Neural cell (in vitro differentiated cells): ENCODE results near the gene DGKZ. TPM values are rescaled to one million over a fixed set of nuclear protein-coding genes. Genes with fewer than 3 reads are reported as not detected.

Experiments
- H2AFZ ChIP-seq: fragments of 200-600, 300-800 bp; sonication (generic), shearing (Covaris generic); 2 replicates; pipeline ENCODE4 v1.6.0; 2014; ENCODE audit warnings: low read depth, mild to moderate bottlenecking, antibody characterized with exemption, low read length, moderate library complexity
- H3F3A ChIP-seq: fragments of 200-600 bp; shearing (Covaris generic); 2 replicates; pipeline ENCODE4 v1.6.1; 2016; ENCODE audit warnings: mild to moderate bottlenecking, moderate library complexity, mixed read lengths, antibody characterized with exemption, low read length; ENCODE audit not compliant: insufficient read depth, poor library complexity, severe bottlenecking
- H3K27ac ChIP-seq: fragments of 200-600, 300-800 bp; sonication (generic), shearing (Covaris generic); 2 replicates; pipeline ENCODE4 v1.5.1; 2014; ENCODE audit warnings: mild to moderate bottlenecking, low read length, moderate library complexity
- H3K27me3 ChIP-seq: fragments of 300-800, 200-600 bp; sonication (generic), shearing (Covaris generic); 2 replicates; pipeline ENCODE4 v1.6.0; 2014; ENCODE audit warnings: mild to moderate bottlenecking, low read depth, low read length, moderate library complexity; ENCODE audit not compliant: insufficient read depth
- H3K36me3 ChIP-seq: fragments of 300-800, 200-600 bp; sonication (generic), shearing (Covaris generic); 2 replicates; pipeline ENCODE4 v1.5.1; 2014; ENCODE audit warnings: mild to moderate bottlenecking, antibody characterized with exemption, low read length, moderate library complexity; ENCODE audit not compliant: insufficient read depth
- H3K4me2 ChIP-seq: fragments of 300-800, 200-600 bp; sonication (generic), shearing (Covaris generic); 2 replicates; pipeline ENCODE4 v1.6.0; 2014; ENCODE audit warnings: mild to moderate bottlenecking, low read length
- H3K4me3 ChIP-seq: fragments of 300-800, 200-600 bp; sonication (generic), shearing (Covaris generic); 2 replicates; pipeline ENCODE4 v1.5.1; 2014; ENCODE audit warnings: mild to moderate bottlenecking, low read length, moderate library complexity
- H3K79me2 ChIP-seq: fragments of 200-600 bp; shearing (Covaris generic); replicated peaks from 2 replicates; pipeline ENCODE4 v1.6.0; 2014; ENCODE audit warnings: mild to moderate bottlenecking, low read length, moderate library complexity; ENCODE audit not compliant: insufficient read depth
- H3K9ac ChIP-seq: fragments of 300-800, 200-600 bp; sonication (generic), shearing (Covaris generic); 2 replicates; pipeline ENCODE4 v1.6.1; 2016; ENCODE audit warnings: mild to moderate bottlenecking, low read length, mixed read lengths
- H3K9me2 ChIP-seq: fragments of 200-600 bp; shearing (Covaris generic); 2 replicates; pipeline ENCODE4 v1.6.1; 2016; ENCODE audit warnings: mild to moderate bottlenecking, low read length, mixed read lengths; ENCODE audit not compliant: insufficient read depth
- H3K9me3 ChIP-seq: fragments of 200-600, 300-800 bp; sonication (generic), shearing (Covaris generic); 2 replicates; pipeline ENCODE4 v1.6.1; 2016; ENCODE audit warnings: mild to moderate bottlenecking, mixed run types, low read length, moderate library complexity, mixed read lengths
- H4K20me1 ChIP-seq: fragments of 200-600 bp; shearing (Covaris generic); 2 replicates; pipeline ENCODE4 v1.6.1; 2016; ENCODE audit warnings: mild to moderate bottlenecking, mixed run types; ENCODE audit not compliant: insufficient read depth
- EP300 ChIP-seq: fragments of 450-650 bp; conservative IDR thresholded peaks from 2 replicates; pipeline ENCODE4 v1.6.1; 2014; ENCODE audit warnings: antibody characterized with exemption, mild to moderate bottlenecking, moderate library complexity; ENCODE audit not compliant: poor library complexity, severe bottlenecking
- EZH2 ChIP-seq: fragments of 200-600, 300-800 bp; shearing (Covaris generic), sonication (generic); IDR thresholded peaks from 2 replicates; pipeline ENCODE4 v1.6.1; 2014; ENCODE audit warnings: antibody characterized with exemption, low read length, borderline replicate concordance, mild to moderate bottlenecking; ENCODE audit not compliant: insufficient read depth, poor library complexity, severe bottlenecking
- MXI1 ChIP-seq: fragments of 450-650 bp; conservative IDR thresholded peaks from 2 replicates; pipeline ENCODE4 v1.6.1; 2014; ENCODE audit warnings: antibody characterized with exemption, mild to moderate bottlenecking; ENCODE audit not compliant: poor library complexity, severe bottlenecking
- POLR2AphosphoS5 ChIP-seq: IDR thresholded peaks from 2 replicates; pipeline ENCODE4 v1.6.1; 2012
- RAD21 ChIP-seq: fragments of 450-650 bp; conservative IDR thresholded peaks from 2 replicates; pipeline ENCODE4 v1.6.1; 2014; ENCODE audit warnings: antibody characterized with exemption, mild to moderate bottlenecking, moderate library complexity
- SMC3 ChIP-seq: fragments of 450-650 bp; conservative IDR thresholded peaks from 2 replicates; pipeline ENCODE4 v1.6.1; 2014; ENCODE audit warnings: antibody characterized with exemption, mild to moderate bottlenecking, moderate library complexity; ENCODE audit not compliant: poor library complexity
- TAF1 ChIP-seq: IDR thresholded peaks from 2 replicates; pipeline ENCODE4 v1.6.1; 2012; ENCODE audit warnings: low read depth
- polyA plus RNA-seq: library from polyadenylated mRNA; depleted of rRNA; stranded (reverse); fragments of >200 nt; gene quantifications from 2 replicates; pipeline ENCODE4 v1.2.3, GENCODE V29; 2014
- TF ChIP-seq, protein P1 (sequence below): fragments of 450-650 bp; IDR thresholded peaks from 2 replicates; pipeline ENCODE4 v1.5.1; 2014; ENCODE audit warnings: antibody characterized with exemption, mild to moderate bottlenecking, moderate library complexity; ENCODE audit not compliant: poor library complexity, severe bottlenecking
- TF ChIP-seq, protein P2 (sequence below): IDR thresholded peaks from 2 replicates; pipeline ENCODE4 v1.6.1; 2012; ENCODE audit warnings: borderline replicate concordance

DGKZ gene
- polyA plus RNA-seq, 1 donor from 2014 or later = 55.7 TPM

DNA sequence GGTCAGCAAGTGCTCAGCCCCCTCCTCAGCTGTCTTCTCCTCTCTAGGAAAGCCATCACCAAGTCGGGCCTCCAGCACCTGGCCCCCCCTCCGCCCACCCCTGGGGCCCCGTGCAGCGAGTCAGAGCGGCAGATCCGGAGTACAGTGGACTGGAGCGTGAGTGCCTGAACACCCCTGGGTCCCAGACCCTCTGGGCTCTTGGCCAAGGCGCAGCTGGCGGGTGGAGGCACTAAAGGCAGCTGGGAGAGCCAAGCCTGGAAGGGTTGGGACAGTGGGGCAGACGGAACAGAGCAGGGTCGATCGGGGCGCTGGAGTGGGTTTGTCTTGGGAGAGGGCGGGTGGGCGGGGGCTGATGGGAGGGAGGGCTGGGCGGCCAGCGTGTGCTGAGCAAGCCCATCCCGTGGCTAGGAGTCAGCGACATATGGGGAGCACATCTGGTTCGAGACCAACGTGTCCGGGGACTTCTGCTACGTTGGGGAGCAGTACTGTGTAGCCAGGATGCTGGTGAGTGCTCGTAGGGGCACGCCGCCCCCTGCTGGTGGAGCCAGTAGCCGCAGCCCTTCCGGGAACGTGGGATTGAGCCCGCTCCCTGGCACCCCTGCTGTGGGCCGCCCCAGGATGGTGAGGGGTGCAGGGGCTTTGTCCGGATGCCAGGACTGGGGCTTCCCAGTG is 20.1 kb downstream of the DGKZ start:
- Histone ChIP-seq H3K27me3 (no peaks in the 10 kb centered on the region), H3K9ac (no peak overlapping the region), H4K20me1 (no peaks in the 10 kb centered on the region), H3K9me2 (no peaks in the 10 kb centered on the region), H3K27ac (no peak overlapping the region), H2AFZ (no peak overlapping the region), H3K4me3 (no peak overlapping the region), H3K36me3 (no peaks in the 10 kb centered on the region), H3F3A (no peaks in the 10 kb centered on the region), H3K9me3 (no peaks in the 10 kb centered on the region), H3K79me2 (no peaks in the 10 kb centered on the region), H3K4me2 (no peak overlapping the region)
- TF ChIP-seq EP300 = no peak
- no peak for TF ChIP-seq EZH2
- TF ChIP-seq SMC3 = peak; percentile 80
- no peak for TF ChIP-seq POLR2AphosphoS5
- peak; percentile 75 for TF ChIP-seq RAD21
- TF ChIP-seq, protein P1, sequence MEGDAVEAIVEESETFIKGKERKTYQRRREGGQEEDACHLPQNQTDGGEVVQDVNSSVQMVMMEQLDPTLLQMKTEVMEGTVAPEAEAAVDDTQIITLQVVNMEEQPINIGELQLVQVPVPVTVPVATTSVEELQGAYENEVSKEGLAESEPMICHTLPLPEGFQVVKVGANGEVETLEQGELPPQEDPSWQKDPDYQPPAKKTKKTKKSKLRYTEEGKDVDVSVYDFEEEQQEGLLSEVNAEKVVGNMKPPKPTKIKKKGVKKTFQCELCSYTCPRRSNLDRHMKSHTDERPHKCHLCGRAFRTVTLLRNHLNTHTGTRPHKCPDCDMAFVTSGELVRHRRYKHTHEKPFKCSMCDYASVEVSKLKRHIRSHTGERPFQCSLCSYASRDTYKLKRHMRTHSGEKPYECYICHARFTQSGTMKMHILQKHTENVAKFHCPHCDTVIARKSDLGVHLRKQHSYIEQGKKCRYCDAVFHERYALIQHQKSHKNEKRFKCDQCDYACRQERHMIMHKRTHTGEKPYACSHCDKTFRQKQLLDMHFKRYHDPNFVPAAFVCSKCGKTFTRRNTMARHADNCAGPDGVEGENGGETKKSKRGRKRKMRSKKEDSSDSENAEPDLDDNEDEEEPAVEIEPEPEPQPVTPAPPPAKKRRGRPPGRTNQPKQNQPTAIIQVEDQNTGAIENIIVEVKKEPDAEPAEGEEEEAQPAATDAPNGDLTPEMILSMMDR = peak; percentile 77
- TF ChIP-seq, protein P2, sequence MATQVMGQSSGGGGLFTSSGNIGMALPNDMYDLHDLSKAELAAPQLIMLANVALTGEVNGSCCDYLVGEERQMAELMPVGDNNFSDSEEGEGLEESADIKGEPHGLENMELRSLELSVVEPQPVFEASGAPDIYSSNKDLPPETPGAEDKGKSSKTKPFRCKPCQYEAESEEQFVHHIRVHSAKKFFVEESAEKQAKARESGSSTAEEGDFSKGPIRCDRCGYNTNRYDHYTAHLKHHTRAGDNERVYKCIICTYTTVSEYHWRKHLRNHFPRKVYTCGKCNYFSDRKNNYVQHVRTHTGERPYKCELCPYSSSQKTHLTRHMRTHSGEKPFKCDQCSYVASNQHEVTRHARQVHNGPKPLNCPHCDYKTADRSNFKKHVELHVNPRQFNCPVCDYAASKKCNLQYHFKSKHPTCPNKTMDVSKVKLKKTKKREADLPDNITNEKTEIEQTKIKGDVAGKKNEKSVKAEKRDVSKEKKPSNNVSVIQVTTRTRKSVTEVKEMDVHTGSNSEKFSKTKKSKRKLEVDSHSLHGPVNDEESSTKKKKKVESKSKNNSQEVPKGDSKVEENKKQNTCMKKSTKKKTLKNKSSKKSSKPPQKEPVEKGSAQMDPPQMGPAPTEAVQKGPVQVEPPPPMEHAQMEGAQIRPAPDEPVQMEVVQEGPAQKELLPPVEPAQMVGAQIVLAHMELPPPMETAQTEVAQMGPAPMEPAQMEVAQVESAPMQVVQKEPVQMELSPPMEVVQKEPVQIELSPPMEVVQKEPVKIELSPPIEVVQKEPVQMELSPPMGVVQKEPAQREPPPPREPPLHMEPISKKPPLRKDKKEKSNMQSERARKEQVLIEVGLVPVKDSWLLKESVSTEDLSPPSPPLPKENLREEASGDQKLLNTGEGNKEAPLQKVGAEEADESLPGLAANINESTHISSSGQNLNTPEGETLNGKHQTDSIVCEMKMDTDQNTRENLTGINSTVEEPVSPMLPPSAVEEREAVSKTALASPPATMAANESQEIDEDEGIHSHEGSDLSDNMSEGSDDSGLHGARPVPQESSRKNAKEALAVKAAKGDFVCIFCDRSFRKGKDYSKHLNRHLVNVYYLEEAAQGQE = no peak
- no peak for TF ChIP-seq TAF1
- no peak for TF ChIP-seq MXI1

- H3K9ac ChIP-seq = no peak overlapping the region
- no peak overlapping the region for H2AFZ ChIP-seq
- H3K4me2 ChIP-seq = no peak overlapping the region
- no peaks in the 10 kb centered on the region for H3K9me2 ChIP-seq
- no peaks in the 10 kb centered on the region for H4K20me1 ChIP-seq
- TF ChIP-seq EP300 (no peak), SMC3 (peak; percentile 8)
- H3K27ac ChIP-seq = no peak overlapping the region
- no peaks in the 10 kb centered on the region for H3F3A ChIP-seq
- H3K79me2 ChIP-seq = no peaks in the 10 kb centered on the region
- H3K36me3 ChIP-seq = no peaks in the 10 kb centered on the region
- H3K27me3 ChIP-seq = no peaks in the 10 kb centered on the region
- no peak overlapping the region for H3K4me3 ChIP-seq
- H3K9me3 ChIP-seq = no peaks in the 10 kb centered on the region
These were observed 20.6 kb downstream of the DGKZ start for GRCh38 chr11:46367916-46368267.
